Measurements from ENCODE around the gene TNFAIP8.

DNA sequence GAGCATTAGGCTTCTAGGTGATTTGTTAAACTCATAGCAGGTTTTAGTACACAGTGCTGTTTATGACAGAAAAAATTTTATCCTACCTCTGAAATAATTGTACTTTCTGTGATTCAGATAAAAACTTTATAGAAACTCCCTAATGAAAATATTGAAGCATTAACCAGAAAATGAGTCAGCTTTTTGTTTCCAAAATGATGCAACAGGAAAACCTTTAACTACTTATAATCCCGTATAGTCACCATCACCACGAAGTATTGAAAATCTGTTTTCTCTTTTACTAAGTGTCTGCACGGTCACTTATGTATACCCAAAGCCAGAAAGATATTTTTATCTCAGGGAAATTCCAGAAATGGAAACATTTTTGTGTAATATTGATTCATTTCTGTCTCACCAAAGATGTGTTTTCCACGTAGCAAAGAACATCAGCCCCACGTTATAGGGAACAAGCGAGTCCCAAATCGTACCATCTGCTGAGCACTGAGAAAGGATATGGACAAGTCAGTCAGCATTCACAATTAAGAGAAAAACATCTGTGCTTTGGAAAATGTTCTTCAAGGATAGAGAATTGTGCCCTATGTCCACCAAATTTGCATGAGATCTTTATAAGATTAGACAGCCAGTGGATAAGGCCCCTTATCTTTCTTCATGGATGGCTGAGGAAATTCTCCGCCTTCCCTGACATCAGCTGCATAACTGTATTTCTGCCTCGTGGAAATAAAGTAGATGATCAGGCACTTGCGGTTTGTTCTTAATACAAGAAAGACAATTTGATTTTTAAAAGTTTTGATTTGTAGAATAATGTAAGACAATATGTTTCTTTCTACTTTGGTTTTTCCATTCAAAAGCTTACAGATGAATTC lies 41.9 kb downstream of the TNFAIP8 start:
- TF ChIP-seq CCAR2 (IDR thresholded peaks at IDR 0.05; ENCODE audit: low read depth, low read length) = no peak
- TF ChIP-seq STAG1 (CRISPR knock-in tag; IDR thresholded peaks at IDR 0.05; ENCODE audit: borderline replicate concordance) = no peak
- TF ChIP-seq POLR2AphosphoS5 (IDR thresholded peaks at IDR 0.05; ENCODE audit: control insufficient read depth, insufficient read depth, low read depth, low read length) = no peak
- TF ChIP-seq, protein P1, sequence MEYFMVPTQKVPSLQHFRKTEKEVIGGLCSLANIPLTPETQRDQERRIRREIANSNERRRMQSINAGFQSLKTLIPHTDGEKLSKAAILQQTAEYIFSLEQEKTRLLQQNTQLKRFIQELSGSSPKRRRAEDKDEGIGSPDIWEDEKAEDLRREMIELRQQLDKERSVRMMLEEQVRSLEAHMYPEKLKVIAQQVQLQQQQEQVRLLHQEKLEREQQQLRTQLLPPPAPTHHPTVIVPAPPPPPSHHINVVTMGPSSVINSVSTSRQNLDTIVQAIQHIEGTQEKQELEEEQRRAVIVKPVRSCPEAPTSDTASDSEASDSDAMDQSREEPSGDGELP (CRISPR knock-in tag; IDR thresholded peaks at IDR 0.05; ENCODE audit: borderline replicate concordance) = no peak
